ENCODE results near the gene UGT8.

UGT8 gene

GRCh38 chr4:114642173-114642780 lies 43.7 kb downstream of the UGT8 start:
- Histone ChIP-seq H3K4me3 (ENCODE audit: low read depth, low read length) (no peak overlapping the region), H3K4me1 (ENCODE audit: control insufficient read depth, insufficient read depth, low read length) (0 out of 2 replicates have a peak, but pooled peaks cover 3% of the 10 kb centered on the region), H3K27ac (ENCODE audit: extremely low read depth, low read depth, low read length) (no peak overlapping the region), H3K36me3 (ENCODE audit: control insufficient read depth in 2 of 2, insufficient read depth in 1 of 2, low read length in 2 of 2) (no peaks in the 10 kb centered on the region), H3K9me3 (ENCODE audit: control insufficient read depth, insufficient read depth, low read depth, low read length) (no peaks in the 10 kb centered on the region)
- POLR2A ChIA-PET: no interaction called here
- CTCF ChIA-PET: interaction anchor here (0.9 kb wide), 1 partner anchor 17 kb away, joined by 3 read pairs; no protein-coding TSS in a partner anchor
- TF ChIP-seq, protein P1, sequence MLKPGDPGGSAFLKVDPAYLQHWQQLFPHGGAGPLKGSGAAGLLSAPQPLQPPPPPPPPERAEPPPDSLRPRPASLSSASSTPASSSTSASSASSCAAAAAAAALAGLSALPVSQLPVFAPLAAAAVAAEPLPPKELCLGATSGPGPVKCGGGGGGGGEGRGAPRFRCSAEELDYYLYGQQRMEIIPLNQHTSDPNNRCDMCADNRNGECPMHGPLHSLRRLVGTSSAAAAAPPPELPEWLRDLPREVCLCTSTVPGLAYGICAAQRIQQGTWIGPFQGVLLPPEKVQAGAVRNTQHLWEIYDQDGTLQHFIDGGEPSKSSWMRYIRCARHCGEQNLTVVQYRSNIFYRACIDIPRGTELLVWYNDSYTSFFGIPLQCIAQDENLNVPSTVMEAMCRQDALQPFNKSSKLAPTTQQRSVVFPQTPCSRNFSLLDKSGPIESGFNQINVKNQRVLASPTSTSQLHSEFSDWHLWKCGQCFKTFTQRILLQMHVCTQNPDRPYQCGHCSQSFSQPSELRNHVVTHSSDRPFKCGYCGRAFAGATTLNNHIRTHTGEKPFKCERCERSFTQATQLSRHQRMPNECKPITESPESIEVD (tag by site-specific recombination; IDR thresholded peaks at IDR 0.05): peak; percentile 31; the same call in 1 of the 2 replicates
- TF ChIP-seq, protein P2, sequence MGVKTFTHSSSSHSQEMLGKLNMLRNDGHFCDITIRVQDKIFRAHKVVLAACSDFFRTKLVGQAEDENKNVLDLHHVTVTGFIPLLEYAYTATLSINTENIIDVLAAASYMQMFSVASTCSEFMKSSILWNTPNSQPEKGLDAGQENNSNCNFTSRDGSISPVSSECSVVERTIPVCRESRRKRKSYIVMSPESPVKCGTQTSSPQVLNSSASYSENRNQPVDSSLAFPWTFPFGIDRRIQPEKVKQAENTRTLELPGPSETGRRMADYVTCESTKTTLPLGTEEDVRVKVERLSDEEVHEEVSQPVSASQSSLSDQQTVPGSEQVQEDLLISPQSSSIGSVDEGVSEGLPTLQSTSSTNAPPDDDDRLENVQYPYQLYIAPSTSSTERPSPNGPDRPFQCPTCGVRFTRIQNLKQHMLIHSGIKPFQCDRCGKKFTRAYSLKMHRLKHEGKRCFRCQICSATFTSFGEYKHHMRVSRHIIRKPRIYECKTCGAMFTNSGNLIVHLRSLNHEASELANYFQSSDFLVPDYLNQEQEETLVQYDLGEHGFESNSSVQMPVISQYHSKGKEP (tag by site-specific recombination; IDR thresholded peaks at IDR 0.05): no peak
- TF ChIP-seq ZNF549 (tag by site-specific recombination; IDR thresholded peaks at IDR 0.05): no peak
- no peak for TF ChIP-seq ZNF302 (tag by site-specific recombination; IDR thresholded peaks at IDR 0.05; ENCODE audit: low read depth)
- peak; percentile 47; the same call in 1 of the 2 replicates for TF ChIP-seq ZNF664 (tag by site-specific recombination; IDR thresholded peaks at IDR 0.05)
- TF ChIP-seq, protein P3, sequence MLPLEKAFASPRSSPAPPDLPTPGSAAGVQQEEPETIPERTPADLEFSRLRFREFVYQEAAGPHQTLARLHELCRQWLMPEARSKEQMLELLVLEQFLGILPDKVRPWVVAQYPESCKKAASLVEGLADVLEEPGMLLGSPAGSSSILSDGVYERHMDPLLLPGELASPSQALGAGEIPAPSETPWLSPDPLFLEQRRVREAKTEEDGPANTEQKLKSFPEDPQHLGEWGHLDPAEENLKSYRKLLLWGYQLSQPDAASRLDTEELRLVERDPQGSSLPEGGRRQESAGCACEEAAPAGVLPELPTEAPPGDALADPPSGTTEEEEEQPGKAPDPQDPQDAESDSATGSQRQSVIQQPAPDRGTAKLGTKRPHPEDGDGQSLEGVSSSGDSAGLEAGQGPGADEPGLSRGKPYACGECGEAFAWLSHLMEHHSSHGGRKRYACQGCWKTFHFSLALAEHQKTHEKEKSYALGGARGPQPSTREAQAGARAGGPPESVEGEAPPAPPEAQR (tag by site-specific recombination; IDR thresholded peaks at IDR 0.05): no peak

DNA sequence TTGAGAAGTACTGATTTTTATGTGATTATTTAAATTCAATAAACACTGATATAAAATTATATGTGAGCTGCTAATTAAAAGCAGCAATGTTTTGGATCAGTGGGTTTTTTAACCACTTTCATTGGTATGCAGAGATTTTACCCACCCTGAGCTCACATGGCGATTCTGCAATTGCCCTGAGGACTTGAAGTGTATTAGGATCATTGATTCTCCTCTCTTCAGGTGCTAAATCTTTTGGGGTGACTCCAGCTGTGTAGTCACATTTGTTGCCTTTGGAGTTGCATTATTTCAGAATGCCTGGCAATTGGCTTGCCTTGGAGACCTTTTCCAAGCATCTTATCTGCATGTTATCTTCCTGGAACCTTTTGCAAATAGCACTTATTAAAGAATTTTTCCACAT lies 51.3 kb downstream of the UGT8 start:
- no peaks in the 10 kb centered on the region for H3K9me3 ChIP-seq (ENCODE audit: control insufficient read depth, insufficient read depth, low read depth, low read length)
- H3K36me3 ChIP-seq (ENCODE audit: control insufficient read depth in 2 of 2, insufficient read depth in 1 of 2, low read length in 2 of 2): no peaks in the 10 kb centered on the region
- H3K27ac ChIP-seq (ENCODE audit: extremely low read depth, low read depth, low read length): no peak overlapping the region
- no peak overlapping the region for H3K4me3 ChIP-seq (ENCODE audit: low read depth, low read length)
- TF ChIP-seq ZNF426 (tag by site-specific recombination; IDR thresholded peaks at IDR 0.05) (no peak), REPIN1 (tag by site-specific recombination; IDR thresholded peaks at IDR 0.05; ENCODE audit: low read depth) (no peak), ZNF23 (tag by site-specific recombination; IDR thresholded peaks at IDR 0.05; ENCODE audit: borderline replicate concordance) (no peak), ZNF777 (tag by site-specific recombination; IDR thresholded peaks at IDR 0.05; ENCODE audit: borderline replicate concordance) (no peak), FEZF1 (tag by site-specific recombination; IDR thresholded peaks at IDR 0.05) (no peak), ZBTB1 (tag by site-specific recombination; IDR thresholded peaks at IDR 0.05) (no peak), ZNF629 (tag by site-specific recombination; IDR thresholded peaks at IDR 0.05) (no peak), PRDM1 (tag by site-specific recombination; IDR thresholded peaks at IDR 0.05) (no peak), ZNF416 (tag by site-specific recombination; IDR thresholded peaks at IDR 0.05) (no peak), GLIS2 (tag by site-specific recombination; IDR thresholded peaks at IDR 0.05) (no peak), ZNF529 (tag by site-specific recombination; IDR thresholded peaks at IDR 0.05; ENCODE audit: insufficient replicate concordance) (no peak)
- TF ChIP-seq, protein P4, sequence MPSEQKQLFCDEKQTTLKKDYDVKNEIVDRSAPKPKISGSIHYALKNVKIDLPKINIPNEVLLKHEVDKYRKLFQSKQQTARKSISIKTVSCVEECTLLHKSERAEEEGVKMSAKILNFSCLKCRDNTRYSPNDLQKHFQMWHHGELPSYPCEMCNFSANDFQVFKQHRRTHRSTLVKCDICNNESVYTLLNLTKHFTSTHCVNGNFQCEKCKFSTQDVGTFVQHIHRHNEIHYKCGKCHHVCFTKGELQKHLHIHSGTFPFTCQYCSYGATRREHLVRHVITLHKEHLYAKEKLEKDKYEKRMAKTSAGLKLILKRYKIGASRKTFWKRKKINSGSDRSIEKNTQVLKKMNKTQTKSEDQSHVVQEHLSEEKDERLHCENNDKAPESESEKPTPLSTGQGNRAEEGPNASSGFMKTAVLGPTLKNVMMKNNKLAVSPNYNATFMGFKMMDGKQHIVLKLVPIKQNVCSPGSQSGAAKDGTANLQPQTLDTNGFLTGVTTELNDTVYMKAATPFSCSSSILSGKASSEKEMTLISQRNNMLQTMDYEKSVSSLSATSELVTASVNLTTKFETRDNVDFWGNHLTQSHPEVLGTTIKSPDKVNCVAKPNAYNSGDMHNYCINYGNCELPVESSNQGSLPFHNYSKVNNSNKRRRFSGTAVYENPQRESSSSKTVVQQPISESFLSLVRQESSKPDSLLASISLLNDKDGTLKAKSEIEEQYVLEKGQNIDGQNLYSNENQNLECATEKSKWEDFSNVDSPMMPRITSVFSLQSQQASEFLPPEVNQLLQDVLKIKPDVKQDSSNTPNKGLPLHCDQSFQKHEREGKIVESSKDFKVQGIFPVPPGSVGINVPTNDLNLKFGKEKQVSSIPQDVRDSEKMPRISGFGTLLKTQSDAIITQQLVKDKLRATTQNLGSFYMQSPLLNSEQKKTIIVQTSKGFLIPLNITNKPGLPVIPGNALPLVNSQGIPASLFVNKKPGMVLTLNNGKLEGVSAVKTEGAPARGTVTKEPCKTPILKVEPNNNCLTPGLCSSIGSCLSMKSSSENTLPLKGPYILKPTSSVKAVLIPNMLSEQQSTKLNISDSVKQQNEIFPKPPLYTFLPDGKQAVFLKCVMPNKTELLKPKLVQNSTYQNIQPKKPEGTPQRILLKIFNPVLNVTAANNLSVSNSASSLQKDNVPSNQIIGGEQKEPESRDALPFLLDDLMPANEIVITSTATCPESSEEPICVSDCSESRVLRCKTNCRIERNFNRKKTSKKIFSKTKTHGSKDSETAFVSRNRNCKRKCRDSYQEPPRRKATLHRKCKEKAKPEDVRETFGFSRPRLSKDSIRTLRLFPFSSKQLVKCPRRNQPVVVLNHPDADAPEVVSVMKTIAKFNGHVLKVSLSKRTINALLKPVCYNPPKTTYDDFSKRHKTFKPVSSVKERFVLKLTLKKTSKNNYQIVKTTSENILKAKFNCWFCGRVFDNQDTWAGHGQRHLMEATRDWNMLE (tag by site-specific recombination; conservative IDR thresholded peaks at IDR 0.05; ENCODE audit: low read depth): no peak
- H3K4me1 ChIP-seq (ENCODE audit: control insufficient read depth, insufficient read depth, low read length): no peaks in the 10 kb centered on the region
- POLR2A ChIA-PET: no interaction called here
- CTCF ChIA-PET: no interaction called here

All from HEK293 (cell line).